ENCODE data around the gene EXOC4.

GRCh38 chr7:134104166-134104565 lies 851.3 kb downstream of the EXOC4 start:
- TF ChIP-seq EZH2 (IDR thresholded peaks at IDR 0.05; ENCODE audit: low read depth, low read length, severe bottlenecking), result no peak
- no peak for TF ChIP-seq SRF (IDR thresholded peaks at IDR 0.05; ENCODE audit: low read depth, low read length)
